ENCODE results near the gene SLC38A9.
A peak's percentile ranks its signal among the peaks of the same experiment; 100 is the strongest.
"Not testable (repeated sequence)": the region's sequence is repeated elsewhere in the genome, so short reads cannot be mapped to it uniquely, and the experiment has no call there.

SLC38A9 gene

GRCh38 chr5:55702598-55703345, 9.4 kb downstream of the SLC38A9 start:
- DNase-seq: no peak

DNA sequence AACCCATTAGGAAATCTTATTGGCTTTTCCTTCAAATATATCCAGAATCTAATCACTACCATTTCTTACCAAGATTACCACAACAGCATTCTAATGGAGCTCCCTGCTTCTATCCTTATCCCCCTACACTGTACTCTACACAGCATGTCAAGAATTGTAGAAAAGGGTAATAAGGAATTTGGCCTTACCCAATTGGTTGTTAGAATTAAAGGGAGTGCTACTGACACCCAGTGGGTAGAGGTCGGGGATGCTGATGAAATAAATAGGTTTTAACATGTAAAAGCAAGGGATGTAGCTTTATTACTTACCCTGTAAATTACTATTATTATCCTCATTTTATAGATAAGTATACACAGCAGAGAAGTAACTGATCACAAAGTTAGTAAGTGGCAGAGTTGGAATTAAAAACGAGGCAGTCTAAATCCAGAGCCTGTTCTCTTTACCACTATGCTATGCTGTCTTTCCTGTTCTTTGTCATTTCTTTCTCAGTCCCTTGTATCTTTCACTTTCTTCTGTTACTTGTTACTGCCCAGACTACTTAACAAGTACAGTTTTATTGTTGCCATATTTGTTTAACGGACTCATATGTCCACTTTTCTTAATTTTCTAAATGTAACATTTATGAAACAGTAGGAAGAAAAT, 10.5 kb downstream of the SLC38A9 start:
- DNase-seq: no peak

- DNase-seq: no peak
Measured at GRCh38 chr5:55700745-55701144, 11.4 kb downstream of the SLC38A9 start.

GRCh38 chr5:55699041-55699688, 13.0 kb downstream of the SLC38A9 start:
- no peak for DNase-seq

DNA sequence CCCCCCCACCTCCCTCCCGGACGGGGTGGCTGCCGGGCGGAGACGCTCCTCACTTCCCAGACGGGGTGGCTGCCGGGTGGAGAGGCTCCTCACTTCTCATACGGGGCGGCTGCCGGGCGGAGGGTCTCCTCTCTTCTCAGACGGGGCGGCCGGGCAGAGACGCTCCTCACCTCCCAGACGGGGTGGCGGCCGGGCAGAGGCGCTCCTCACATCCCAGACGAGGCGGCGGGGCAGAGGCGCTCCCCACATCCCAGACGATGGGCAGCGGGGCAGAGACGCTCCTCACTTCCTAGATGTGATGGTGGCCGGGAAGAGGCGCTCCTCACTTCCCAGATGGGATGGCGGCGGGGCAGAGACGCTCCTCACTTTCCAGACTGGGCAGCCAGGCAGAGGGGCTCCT, 15.4 kb downstream of the SLC38A9 start:
- DNase-seq: not testable (repeated sequence)

DNA sequence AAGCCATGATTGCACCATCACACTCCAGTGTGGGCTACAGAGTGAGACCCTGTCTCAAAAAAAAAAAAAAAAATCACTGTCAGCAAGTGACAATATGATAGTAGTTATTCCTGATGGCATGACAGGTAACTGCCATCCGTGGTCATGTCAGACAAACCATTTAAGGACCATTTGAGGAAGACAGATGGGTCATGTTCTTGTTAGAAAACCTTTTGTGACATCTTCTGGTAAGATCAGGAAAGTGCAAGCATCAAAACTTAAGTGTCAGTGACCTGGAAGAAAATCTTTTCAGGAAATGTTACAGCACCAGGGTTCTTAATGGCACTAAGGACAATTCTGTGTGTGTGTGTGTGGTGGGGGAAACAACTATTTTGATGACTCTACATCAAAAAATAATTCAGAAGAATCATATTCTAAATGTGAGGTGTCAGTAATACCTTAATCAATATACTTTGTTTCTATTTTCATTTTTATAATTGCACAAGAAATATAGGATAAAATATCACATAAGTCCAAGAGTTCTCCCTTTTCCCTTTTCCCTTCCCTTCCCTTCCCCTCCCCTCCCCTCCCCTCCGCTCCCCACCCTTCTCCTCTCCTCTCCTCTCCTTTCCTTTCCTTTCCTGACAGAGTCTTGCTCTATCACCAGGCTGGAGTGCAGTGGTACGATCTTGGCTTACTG, 17.8 kb downstream of the SLC38A9 start:
- DNase-seq: peak; percentile 72

DNA sequence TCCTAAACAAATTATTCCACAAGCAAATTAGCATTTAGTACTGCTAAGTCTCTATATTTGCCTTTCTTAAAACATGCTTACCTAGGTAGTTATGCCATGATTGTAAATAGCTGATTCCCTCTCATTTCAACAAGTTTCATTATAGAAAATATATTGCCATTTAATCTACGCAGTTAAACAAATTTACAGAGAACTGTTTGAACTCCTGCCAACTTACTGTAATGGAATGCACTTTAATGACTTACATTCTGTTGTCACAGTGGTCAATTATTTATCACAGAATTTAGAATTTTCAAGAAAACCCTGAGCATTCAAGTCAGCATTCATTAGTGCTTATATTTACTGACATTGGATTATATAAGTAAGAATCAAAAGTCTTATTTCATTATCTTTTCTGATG, 19.6 kb downstream of the SLC38A9 start:
- DNase-seq: no peak

DNA sequence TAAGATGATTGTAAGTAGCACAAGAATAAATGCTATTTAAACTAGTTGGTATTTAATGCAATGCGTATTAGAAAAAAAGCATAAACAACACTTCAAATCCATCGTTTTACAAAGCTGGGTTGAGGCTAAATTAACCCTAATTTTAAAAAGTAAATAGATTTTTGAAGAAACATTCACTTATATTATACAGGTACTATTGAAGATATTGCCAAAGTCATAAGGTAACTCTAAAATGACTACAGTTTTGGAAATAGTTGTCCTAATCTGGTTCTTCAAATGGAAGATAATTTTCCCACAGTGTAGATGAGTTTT, 20.1 kb downstream of the SLC38A9 start:
- DNase-seq: no peak

DNA sequence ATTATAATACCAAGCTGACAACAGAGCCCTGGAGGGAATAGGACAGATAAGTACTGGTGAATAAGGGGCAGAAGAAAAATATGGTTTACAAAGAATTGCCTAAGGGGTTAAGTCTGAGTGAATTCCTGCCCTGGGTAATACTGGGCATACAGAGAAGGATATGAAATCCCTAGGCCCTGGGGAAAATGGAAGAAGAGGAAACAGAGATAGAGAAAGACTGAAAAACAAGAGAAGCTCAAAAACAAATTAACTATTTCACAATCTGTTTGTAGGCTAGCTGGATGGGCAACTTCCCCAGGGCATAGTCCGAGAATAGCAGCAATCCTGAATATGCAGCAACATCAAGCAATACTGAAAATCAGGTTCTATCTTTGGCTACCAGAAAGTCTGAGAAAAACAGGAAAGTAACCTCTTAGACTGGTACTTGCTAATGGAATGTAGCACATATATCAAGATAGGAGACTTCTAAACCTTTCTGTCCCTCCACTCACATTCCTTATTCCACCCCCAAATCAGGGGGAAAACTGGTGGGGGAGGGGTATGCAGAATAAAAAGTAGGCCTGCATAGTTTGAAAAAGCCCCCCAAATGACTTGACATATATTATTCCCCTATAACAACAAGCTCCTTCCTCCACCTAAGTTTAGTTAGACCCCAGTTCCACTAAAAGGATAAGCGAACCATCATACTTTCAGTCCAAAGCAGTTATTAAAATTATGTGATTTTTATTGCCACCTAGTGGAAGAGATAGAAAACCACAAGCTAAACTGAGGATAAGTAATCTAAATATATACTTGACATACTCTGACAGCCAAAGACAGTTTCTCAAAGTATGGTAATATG, 20.6 kb downstream of the SLC38A9 start:
- peak; percentile 76 for DNase-seq

DNA sequence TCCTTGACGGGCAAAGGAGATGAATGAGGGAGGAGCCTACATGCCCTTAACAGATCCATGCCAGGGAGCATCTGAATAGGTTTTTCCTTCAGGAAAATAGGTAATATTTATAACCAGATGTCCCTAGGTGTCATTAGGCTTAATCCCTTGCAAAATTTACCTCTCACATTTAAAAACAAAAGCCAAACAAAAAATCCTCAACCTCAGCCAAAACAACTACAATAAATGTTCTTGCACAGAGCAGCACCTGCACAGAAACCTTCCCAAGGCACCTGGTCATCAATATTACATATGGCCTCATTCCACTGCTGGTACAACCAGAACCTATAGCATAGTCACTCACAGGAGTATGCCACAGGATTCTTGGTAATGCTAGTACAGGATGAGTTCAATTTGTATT, 30.1 kb downstream of the SLC38A9 start:
- no peak for DNase-seq

DNA sequence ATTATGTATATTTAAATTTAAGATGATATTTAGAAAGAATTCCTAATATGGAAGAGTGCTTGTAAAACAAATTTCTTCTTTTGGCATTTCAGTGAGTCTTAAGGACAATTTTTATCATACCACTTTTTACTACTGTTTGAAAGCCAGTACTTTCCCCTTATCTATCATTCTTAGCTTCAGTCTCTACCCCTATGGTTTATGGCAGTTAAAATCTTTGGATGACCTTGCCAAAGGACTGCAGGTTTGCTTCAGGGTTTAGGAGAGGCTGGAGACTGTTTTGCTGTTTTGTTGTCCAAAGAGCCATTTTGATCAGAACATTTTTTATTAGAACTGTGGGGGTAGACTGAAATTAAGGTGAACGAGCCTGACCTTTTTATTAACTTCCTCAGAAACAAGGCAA, 30.8 kb downstream of the SLC38A9 start:
- no peak for DNase-seq

DNA sequence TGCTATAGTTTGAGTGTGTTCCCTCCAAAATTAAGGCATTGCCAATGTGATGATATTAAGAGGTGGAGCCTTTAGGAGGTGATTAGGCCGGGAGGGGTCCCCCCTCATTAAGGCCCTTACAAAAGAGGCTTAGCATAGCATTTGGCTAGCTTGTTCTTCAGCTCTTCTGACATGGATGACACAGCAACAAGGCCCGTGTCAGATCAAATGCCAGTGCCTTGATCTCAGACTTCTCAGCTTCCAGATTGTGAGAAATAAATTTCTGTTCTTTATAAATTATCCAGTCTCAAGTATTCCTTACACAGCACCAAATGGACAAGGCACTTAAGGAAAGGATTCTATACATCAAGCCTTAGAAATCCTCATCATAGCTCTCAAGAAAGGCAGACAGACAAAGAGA, 31.8 kb downstream of the SLC38A9 start:
- peak; percentile 26 for DNase-seq

GRCh38 chr5:55679556-55679955, 32.6 kb downstream of the SLC38A9 start:
- no peak for DNase-seq

DNA sequence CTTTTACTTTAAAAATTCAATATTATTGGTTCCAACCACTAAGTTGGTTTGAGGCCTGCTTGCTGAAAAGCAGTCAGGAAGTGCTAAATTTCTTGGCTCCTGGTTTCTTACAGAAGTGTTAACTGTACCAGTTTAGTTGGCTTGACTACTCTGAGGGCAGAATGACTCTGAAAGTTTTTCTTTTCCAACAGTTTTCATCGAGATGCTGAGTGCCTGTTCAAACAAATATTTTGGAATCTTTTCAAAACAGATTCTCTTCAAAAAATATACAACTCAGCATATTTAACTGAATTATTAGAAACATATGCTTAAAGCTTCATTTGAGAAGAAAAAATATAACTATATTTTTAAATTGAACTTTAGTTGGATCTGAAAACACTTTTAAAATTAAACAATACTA, 37.0 kb downstream of the SLC38A9 start:
- DNase-seq: no peak

GRCh38 chr5:55674340-55674739, 37.8 kb downstream of the SLC38A9 start:
- DNase-seq: no peak

GRCh38 chr5:55672477-55672911, 39.6 kb downstream of the SLC38A9 start:
- no peak for DNase-seq

DNA sequence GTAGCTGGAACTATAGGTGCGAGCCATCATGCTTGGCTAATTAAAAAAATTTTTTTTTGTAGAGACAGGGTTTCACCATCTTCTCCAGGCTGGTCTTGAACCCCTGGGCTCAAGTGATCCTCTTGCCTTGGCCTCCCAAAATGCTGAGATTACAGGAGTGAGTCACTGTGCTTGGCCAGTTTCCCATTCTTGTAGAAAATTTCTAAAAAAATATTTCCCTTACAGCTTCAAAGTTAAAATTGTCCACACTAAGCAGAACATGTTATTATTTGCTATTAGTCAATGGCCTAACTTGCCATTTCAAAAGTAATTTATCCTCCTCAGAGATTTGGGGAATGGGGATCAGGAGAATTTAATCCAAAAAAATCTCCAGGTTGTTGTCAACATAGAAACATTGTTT, 40.1 kb downstream of the SLC38A9 start:
- no peak for DNase-seq

DNA sequence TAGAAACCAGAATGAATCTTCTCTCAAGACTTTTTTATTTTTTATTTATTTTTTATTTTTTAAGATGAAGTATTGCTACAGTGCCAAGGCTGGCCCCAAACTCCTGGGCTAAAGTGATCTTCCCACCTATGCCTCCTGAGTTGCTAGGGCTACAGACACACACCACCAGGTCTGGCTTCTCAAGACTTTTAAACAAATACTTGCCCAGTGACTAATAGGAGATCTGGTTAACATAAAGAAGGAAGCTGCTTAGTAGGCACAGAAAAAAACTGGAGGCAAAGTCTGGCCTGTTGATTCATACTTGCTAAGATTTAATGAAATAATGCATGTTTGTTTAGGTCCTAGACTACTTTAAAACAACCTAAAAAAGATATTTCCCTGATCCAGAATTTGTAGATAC, 43.8 kb downstream of the SLC38A9 start:
- peak; percentile 58 for DNase-seq

GRCh38 chr5:55667938-55668337, 44.2 kb downstream of the SLC38A9 start:
- DNase-seq: no peak

- no peak for DNase-seq
Measured at GRCh38 chr5:55665065-55665464, 47.1 kb downstream of the SLC38A9 start.

- DNase-seq: no peak
Measured at GRCh38 chr5:55657443-55657842, 54.7 kb downstream of the SLC38A9 start.

GRCh38 chr5:55650386-55650785, 61.7 kb downstream of the SLC38A9 start:
- DNase-seq: no peak

GRCh38 chr5:55649963-55650362, 62.2 kb downstream of the SLC38A9 start:
- no peak for DNase-seq
